B cell (primary cell): ENCODE data around the gene TSPYL1. TPM values are rescaled to one million over a fixed set of nuclear protein-coding genes. Genes with fewer than 3 reads are reported as not detected.

Experiments
- ATAC-seq: fragments of 200-7000 bp; cut with Tn5 transposase; one replicate; pipeline ENCODE4 v1.10.0; 2021; ENCODE audit warnings: low read depth, mild to moderate bottlenecking, moderate number of reproducible peaks, moderate library complexity
- CTCF ChIA-PET: fragments of 350-600 bp; sonication (Branson Sonifier 250); formaldehyde crosslinking; loops from one replicate; lab custom pipeline; 2021; ENCODE audit warnings: antibody characterized with exemption, inconsistent platforms; lab: Charles Lee
- POLR2A ChIA-PET: fragments of 350-600 bp; sonication (Branson Sonifier 250); formaldehyde crosslinking; loops from one replicate; lab custom pipeline; 2021; ENCODE audit warnings: antibody characterized with exemption; lab: Charles Lee
- DNase-seq: peaks from one replicate; pipeline ENCODE4 v3.0.0; 2013
- H2AFZ ChIP-seq: 2 replicates; pipeline ENCODE4 v1.6.1; 2012; ENCODE audit warnings: mild to moderate bottlenecking, low read depth, low read length; ENCODE audit not compliant: insufficient read depth, poor library complexity, severe bottlenecking
- H3K27ac ChIP-seq, 2 donors: 1 replicate in 1 of 2; 2 replicates in 1 of 2; pipeline ENCODE4 v1.5.1; 2012 to 2013; ENCODE audit warnings: low read length in 2 of 2, mild to moderate bottlenecking in 2 of 2, moderate library complexity in 1 of 2
- H3K27me3 ChIP-seq, 4 experiments: fragments of 200-600 bp in 1 of 4; sonication (generic) in 1 of 4; replicated peaks in 1 of 4; 1 replicate in 2 of 4; 2 replicates in 2 of 4; pipeline versions ENCODE4 v1.6.1 to v1.7.0; 2013 to 2016; ENCODE audit warnings: low read length in 3 of 4, mild to moderate bottlenecking in 2 of 4, mixed read lengths in 1 of 4, moderate library complexity in 1 of 4; ENCODE audit not compliant: insufficient read depth in 4 of 4, control insufficient read depth in 3 of 4; ENCODE audit errors: control extremely low read depth in 1 of 4
- H3K36me3 ChIP-seq, 2 experiments: replicated peaks in 1 of 2; 1 replicate in 1 of 2; 2 replicates in 1 of 2; pipeline versions ENCODE4 v1.6.1 to v1.7.1; 2013; ENCODE audit warnings: low read length in 1 of 2; ENCODE audit not compliant: insufficient read depth in 2 of 2, control insufficient read depth in 1 of 2; ENCODE audit errors: control extremely low read depth in 1 of 2, extremely low read depth in 1 of 2
- H3K4me1 ChIP-seq, 2 donors: fragments of 200-600 bp in 1 of 2; sonication (generic) in 1 of 2; 1 replicate in 1 of 2; 2 replicates in 1 of 2; pipeline versions ENCODE4 v1.5.1 to v1.6.1; 2013 to 2017; ENCODE audit warnings: low read length in 2 of 2; ENCODE audit not compliant: control insufficient read depth in 2 of 2, insufficient read depth in 2 of 2
- H3K4me2 ChIP-seq: replicated peaks from 2 replicates; pipeline ENCODE3; 2012; ENCODE audit warnings: mild to moderate bottlenecking, low read depth, low read length; ENCODE audit not compliant: poor library complexity, severe bottlenecking
- H3K4me3 ChIP-seq, 5 experiments: fragments of 200-600 bp in 1 of 5; sonication (generic) in 1 of 5; 1 replicate in 3 of 5; 2 replicates in 2 of 5; pipeline versions ENCODE4 v1.5.1 to v1.7.0; 2011 to 2016; ENCODE audit warnings: low read length in 4 of 5, mild to moderate bottlenecking in 4 of 5, low read depth in 2 of 5, control low read depth in 1 of 5, moderate library complexity in 1 of 5; ENCODE audit not compliant: insufficient read depth in 1 of 5; ENCODE audit errors: control extremely low read depth in 1 of 5, extremely low read depth in 1 of 5
- H3K79me2 ChIP-seq: fragments of 200-600 bp; sonication (generic); one replicate; pipeline ENCODE4 v1.6.0; 2016; ENCODE audit warnings: low read length; ENCODE audit not compliant: control insufficient read depth, insufficient read depth
- H3K9ac ChIP-seq: fragments of 200-600 bp; sonication (generic); 2 replicates; pipeline ENCODE4 v1.6.1; 2017; ENCODE audit warnings: mild to moderate bottlenecking, low read length, moderate library complexity
- H3K9me3 ChIP-seq, 3 donors: one replicate each; pipeline versions ENCODE4 v1.6.1 to v1.7.1; 2013; ENCODE audit warnings: low read length in 2 of 3; ENCODE audit not compliant: control insufficient read depth in 2 of 3, insufficient read depth in 1 of 3; ENCODE audit errors: control extremely low read depth in 1 of 3
- H4K20me1 ChIP-seq: 2 replicates; pipeline ENCODE4 v1.6.0; 2012; ENCODE audit warnings: mild to moderate bottlenecking, low read length; ENCODE audit not compliant: insufficient read depth, control insufficient read depth, poor library complexity, severe bottlenecking
- H3K27ac Mint-ChIP-seq: one replicate; pipeline ENCODE4 v1.8.0; 2021; ENCODE audit warnings: mixed read lengths
- H3K27me3 Mint-ChIP-seq: one replicate; pipeline ENCODE4 v1.8.0; 2021; ENCODE audit warnings: mixed read lengths
- H3K4me1 Mint-ChIP-seq: one replicate; pipeline ENCODE4 v1.8.0; 2021; ENCODE audit warnings: mixed read lengths
- H3K4me3 Mint-ChIP-seq: one replicate; pipeline ENCODE4 v1.8.0; 2021; ENCODE audit warnings: mixed read lengths
- H3K9me3 Mint-ChIP-seq: one replicate; pipeline ENCODE4 v1.8.0; 2022; ENCODE audit warnings: mixed read lengths; ENCODE audit not compliant: insufficient read depth
- CTCF ChIP-seq: fragments of 200-600 bp; IDR thresholded peaks from one replicate; pipeline ENCODE4 v1.8.0; 2022; ENCODE audit warnings: antibody characterized with exemption, mild to moderate bottlenecking
- EZH2 ChIP-seq: IDR thresholded peaks from 2 replicates; pipeline ENCODE4 v1.6.1; 2012; ENCODE audit warnings: borderline replicate concordance, low read depth, mild to moderate bottlenecking, moderate library complexity, low read length; ENCODE audit not compliant: insufficient read depth, poor library complexity, severe bottlenecking
- WGBS: methylation state at CpG from one replicate; pipeline ENCODE4 v1.1.5; 2013; ENCODE audit warnings: missing lambda C conversion rate; ENCODE audit not compliant: insufficient coverage; 5-methylcytosine and 5-hydroxymethylcytosine counted together
- intact Hi-C: fragments of 100-400 bp; cut with micrococcal nuclease; formaldehyde crosslinking; loops from one replicate; pipeline ENCODE4 v1.10.0; 2022
- polyA plus RNA-seq: library from polyadenylated mRNA; depleted of rRNA; stranded (reverse); fragments of >200 nt; gene quantifications from 2 replicates; pipeline ENCODE4 v1.2.3, GENCODE V29; 2012
- total RNA-seq, 2 donors: library from RNA; stranded (reverse); fragments of 120-200 nt in 1 of 2; gene quantifications; 1 replicate in 1 of 2; 2 replicates in 1 of 2; pipeline versions ENCODE4 v1.2.3 to v1.2.4, GENCODE V29; 2013 to 2022

Gene TSPYL1
- total and polyA plus RNA-seq, 2 donors (not counting 1 experiment from before 2014, with no cell fraction given): 93.3 to 101 TPM

GRCh38 chr6:116265041-116265829 is 14.5 kb downstream of the TSPYL1 start:
- Mint-ChIP-seq H3K4me1 (peaks cover 22% of the 10 kb centered on the region), H3K27ac (no peak overlapping the region), H3K27me3 (no peaks in the 10 kb centered on the region), H3K4me3 (no peak overlapping the region), H3K9me3 (peaks cover 2% of the 10 kb centered on the region)
- Histone ChIP-seq H2AFZ (no peak overlapping the region), H3K36me3 (peaks cover 0 to 3% of the 10 kb centered on the region in 2 experiments), H3K9me3 (peaks cover 0 to 6% (median 1%) of the 10 kb centered on the region in 3 donors), H3K9ac (no peak overlapping the region), H3K4me2 (no peak overlapping the region), H4K20me1 (no peaks in the 10 kb centered on the region), H3K27ac (no peak overlapping the region), H3K4me3 (no peak overlapping the region), H3K27me3 (no peaks in the 10 kb centered on the region), H3K79me2 (peaks cover 27% of the 10 kb centered on the region), H3K4me1 (no peaks in the 10 kb centered on the region)
- DNase-seq: no peak
- 86% methylated on average over 4 of the region's 4 CpGs for WGBS
- POLR2A ChIA-PET: no interaction called here
- intact Hi-C loops: no loop called here
- ATAC-seq: no peak
- CTCF ChIA-PET: no interaction called here
- TF ChIP-seq CTCF (no peak), EZH2 (no peak)

- no peak overlapping the region for H3K27ac ChIP-seq
- H3K9ac ChIP-seq: no peak overlapping the region
- no peaks in the 10 kb centered on the region for H4K20me1 ChIP-seq
- H3K4me3 ChIP-seq: no peak overlapping the region
- intact Hi-C loops: no loop called here
- TF ChIP-seq EZH2: no peak
- TF ChIP-seq CTCF: no peak
- H3K36me3 ChIP-seq: peaks cover 0 to 3% of the 10 kb centered on the region in 2 experiments
- H3K4me1 ChIP-seq: no peaks in the 10 kb centered on the region
- DNase-seq (no peak), ATAC-seq (no peak)
- Mint-ChIP-seq H3K27me3 (no peaks in the 10 kb centered on the region), H3K4me3 (no peak overlapping the region), H3K27ac (no peak overlapping the region), H3K9me3 (peaks cover 2% of the 10 kb centered on the region), H3K4me1 (peaks cover 19% of the 10 kb centered on the region)
- no peaks in the 10 kb centered on the region for H3K27me3 ChIP-seq
- CTCF ChIA-PET: no interaction called here
- peaks cover 0 to 6% (median 1%) of the 10 kb centered on the region in 3 donors for H3K9me3 ChIP-seq
- H3K4me2 ChIP-seq: no peak overlapping the region
- POLR2A ChIA-PET: no interaction called here
- H2AFZ ChIP-seq: no peak overlapping the region
- H3K79me2 ChIP-seq: peaks cover 27% of the 10 kb centered on the region
- no CpG with 5 or more reads among the region's 1 CpG for WGBS
These were observed 16.4 kb downstream of the TSPYL1 start for GRCh38 chr6:116263353-116263752.
